SK-N-MC (cell line): ENCODE results near the gene FARS2.

ENCODE experiments used
- EZH2 ChIP-seq: fragments of 200-600 bp; sonication (generic); IDR thresholded peaks from one replicate; pipeline ENCODE4 v1.6.1; 2017; ENCODE audit warnings: antibody characterized with exemption
- FOXP2 ChIP-seq: optimal IDR thresholded peaks from 2 replicates; pipeline ENCODE3; 2011; ENCODE audit warnings: mild to moderate bottlenecking, moderate library complexity; ENCODE audit not compliant: insufficient read depth; ENCODE audit errors: extremely low read length, control extremely low read depth
- POLR2AphosphoS5 ChIP-seq: IDR thresholded peaks from 2 replicates; pipeline ENCODE4 v1.6.1; 2012; ENCODE audit warnings: mild to moderate bottlenecking, low read depth, low read length, borderline replicate concordance

- TF ChIP-seq POLR2AphosphoS5 = no peak
- TF ChIP-seq FOXP2 = no peak
- no peak for TF ChIP-seq EZH2
Measured at GRCh38 chr6:5662797-5663196, 401.5 kb downstream of the FARS2 start.
